ENCODE results near the gene CD72. TPM values are rescaled to one million over a fixed set of nuclear protein-coding genes. Genes with fewer than 3 reads are reported as not detected.

The CD72 gene
- total RNA-seq, 1 donor from 2014 or later, result 2.0 TPM

Other genes starting within 250 kb of the CD72 start
- gene RUSC2, start 128.3 kb downstream of the CD72 start, total RNA-seq, result 29.8 TPM
- gene TESK1, start 13.2 kb downstream of the CD72 start, total RNA-seq, result 25.6 TPM
- gene SIT1, start 32.5 kb upstream of the CD72 start, total RNA-seq, result 0.52 TPM
- gene RMRP, start 39.6 kb upstream of the CD72 start, total RNA-seq, result 3,373 TPM
- 22.4 TPM for gene CCDC107, start 39.9 kb upstream of the CD72 start, total RNA-seq
- 1.0 TPM for gene ARHGEF39, start 46.8 kb upstream of the CD72 start, total RNA-seq
- gene CA9, start 55.5 kb upstream of the CD72 start, total RNA-seq, result not detected
- gene TPM2, start 71.5 kb upstream of the CD72 start, total RNA-seq, result 559 TPM
- gene TLN1, start 113.8 kb upstream of the CD72 start, total RNA-seq, result 340 TPM
- 30.7 TPM for gene CREB3, start 114.3 kb upstream of the CD72 start, total RNA-seq
- 108 TPM for gene GBA2, start 130.8 kb upstream of the CD72 start, total RNA-seq
- gene RGP1, start 130.9 kb upstream of the CD72 start, total RNA-seq, result 34.3 TPM
- not detected for gene MSMP, start 135.9 kb upstream of the CD72 start, total RNA-seq
- gene NPR2, start 173.2 kb upstream of the CD72 start, total RNA-seq, result 21.8 TPM
- 6.4 TPM for gene SPAG8, start 193.8 kb upstream of the CD72 start, total RNA-seq
- 40.5 TPM for gene HINT2, start 196.6 kb upstream of the CD72 start, total RNA-seq
- 0.26 TPM for gene FAM221B, start 210.3 kb upstream of the CD72 start, total RNA-seq
- 32.3 TPM for gene TMEM8B, start 210.8 kb upstream of the CD72 start, total RNA-seq